Measurements from ENCODE around the gene GJA9. TPM values are rescaled to one million over a fixed set of nuclear protein-coding genes. Genes with fewer than 3 reads are reported as not detected.

GJA9 gene
- total and polyA plus RNA-seq, 2 of the 8 experiments (the other 6 are each of a cell fraction or from before 2014, with no cell fraction given), result not detected

DNA sequence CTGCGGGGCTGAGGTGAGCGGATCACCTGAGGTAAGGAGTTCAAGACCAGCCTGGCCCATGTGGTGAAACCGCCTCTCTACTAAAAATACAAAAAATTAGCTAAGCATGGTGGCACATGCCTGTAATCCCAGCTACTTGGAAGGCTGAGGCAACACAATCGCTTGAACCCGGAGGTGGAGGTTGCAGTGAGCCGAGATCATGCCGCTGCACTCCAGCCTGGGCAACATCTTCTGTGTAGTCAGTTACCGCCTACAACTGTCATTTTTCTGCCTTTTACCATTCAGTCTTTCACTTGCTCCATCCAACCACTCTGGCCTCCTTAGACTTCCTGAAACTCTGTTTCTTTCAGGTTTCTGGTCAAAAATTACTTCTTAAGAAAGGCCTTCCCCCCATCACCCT lies 10.4 kb downstream of the GJA9 start:
- H2AK5ac ChIP-seq (ENCODE audit: low read depth, low read length), result no peak overlapping the region
- no peak overlapping the region for H2BK15ac ChIP-seq (ENCODE audit: low read length)
- H3K23ac ChIP-seq (ENCODE audit: insufficient read length), result no peak overlapping the region
- H3K4ac ChIP-seq (replicated peaks; ENCODE audit: insufficient read length, low read depth, low read length), result no peak overlapping the region
- no peak overlapping the region for H3K18ac ChIP-seq (ENCODE audit: extremely low read depth, low read length)
- H2BK120ac ChIP-seq (replicated peaks; ENCODE audit: low read depth, low read length), result no peak overlapping the region
- H4K5ac ChIP-seq (ENCODE audit: insufficient read length, low read depth, low read length), result no peak overlapping the region
- H3K9ac ChIP-seq (replicated peaks in 1 of 4; ENCODE audit: extremely low read depth in 1 of 4, low read depth in 3 of 4, low read length in 3 of 4), result no peak overlapping the region
- no peak overlapping the region for H2AFZ ChIP-seq (ENCODE audit: low read length)
- no peak overlapping the region for H3K56ac ChIP-seq (replicated peaks; ENCODE audit: insufficient read length, low read depth, low read length)
- no peaks in the 10 kb centered on the region for H4K20me1 ChIP-seq (replicated peaks in 1 of 2; ENCODE audit: control insufficient read depth in 1 of 2, insufficient read depth in 2 of 2, low read length in 2 of 2)
- no peaks in the 10 kb centered on the region for H3K9me3 ChIP-seq (ENCODE audit: insufficient read depth in 2 of 2, low read depth in 1 of 2, low read length in 1 of 2)
- no peak overlapping the region for H3K4me3 ChIP-seq (ENCODE audit: extremely low read depth in 1 of 4, insufficient read depth in 2 of 4, low read depth in 3 of 4, low read length in 4 of 4)
- H3K79me1 ChIP-seq (ENCODE audit: low read depth, low read length), result peaks cover 4% of the 10 kb centered on the region; the same call in 1 of the 2 replicates
- no peak for DNase-seq (ENCODE audit: low read depth in 1 of 2, low spot score in 2 of 2)
- H3K79me2 ChIP-seq (ENCODE audit: control insufficient read depth in 1 of 2, insufficient read depth in 2 of 2, low read length in 2 of 2), result peaks cover 0 to 4% of the 10 kb centered on the region in 2 experiments; a peak in 3 of 4 replicates
- FAIRE-seq, result no peak
- no peak overlapping the region for H3K14ac ChIP-seq (ENCODE audit: insufficient read length)
- no peak overlapping the region for H3K27ac ChIP-seq (ENCODE audit: low read depth, low read length)
- H3K27me3 ChIP-seq (replicated peaks in 1 of 4; ENCODE audit: control insufficient read depth in 3 of 4, extremely low read depth in 1 of 4, insufficient read depth in 3 of 4, low read length in 3 of 4), result no peaks in the 10 kb centered on the region
- H3K36me3 ChIP-seq (ENCODE audit: control insufficient read depth in 2 of 4, insufficient read depth in 4 of 4, low read length in 3 of 4), result no peaks in the 10 kb centered on the region
- H2BK5ac ChIP-seq (ENCODE audit: low read depth, low read length), result no peak overlapping the region
- 95% methylated on average over 8 of the region's 8 CpGs; no CpG with 5 or more reads in 1 of the 2 experiments for WGBS, 2 experiments (ENCODE audit: extremely low coverage in 1 of 2, insufficient coverage in 1 of 2, insufficient read length in 1 of 2, insufficient replicate concordance in 2 of 2, low coverage in 1 of 2, low lambda C conversion rate in 2 of 2, missing lambda C conversion rate in 1 of 2)
- no peak overlapping the region for H4K8ac ChIP-seq (ENCODE audit: extremely low read depth, insufficient read depth, low read length)
- H2BK20ac ChIP-seq (ENCODE audit: low read length), result no peak overlapping the region
- no peak overlapping the region for H3K4me2 ChIP-seq (ENCODE audit: insufficient read depth in 1 of 2, low read depth in 2 of 2, low read length in 2 of 2)
- ChIA-PET POLR2A (ENCODE audit: partially characterized antibody) (interaction anchor here (1.1 to 1.4 kb wide), 2 partner anchors 121 to 136 kb away, joined by 3 to 4 read pairs; no protein-coding TSS in a partner anchor), CTCF (ENCODE audit: partially characterized antibody) (interaction anchor here (0.6 kb wide), 3 partner anchors 861 to 1252 kb away, joined by 3 to 5 read pairs (median 3); no protein-coding TSS in a partner anchor)
- no peak overlapping the region for H4K91ac ChIP-seq (replicated peaks; ENCODE audit: insufficient read length, low read length)
- H3K4me1 ChIP-seq (replicated peaks in 1 of 4; ENCODE audit: control insufficient read depth in 3 of 4, insufficient read depth in 4 of 4, low read length in 3 of 4), result peaks cover 0 to 3% (median under 1%) of the 10 kb centered on the region in 4 experiments; a peak in 3 of 7 replicates
- no peak overlapping the region for H2BK12ac ChIP-seq (ENCODE audit: low read depth, low read length)
- H3K23me2 ChIP-seq (ENCODE audit: low read depth, low read length), result peaks cover 6% of the 10 kb centered on the region; the same call in 1 of the 2 replicates
- TF ChIP-seq NRF1 (IDR thresholded peaks at IDR 0.05; ENCODE audit: low read depth, low read length) (no peak), RFX5 (IDR thresholded peaks at IDR 0.05; ENCODE audit: borderline replicate concordance, low read depth, low read length) (no peak), YY1 (IDR thresholded peaks at IDR 0.05; ENCODE audit: low read depth, low read length) (no peak), HDAC2 (IDR thresholded peaks at IDR 0.05; ENCODE audit: borderline replicate concordance in 1 of 2, low read depth in 2 of 2, low read length in 2 of 2) (no peak), CHD2 (IDR thresholded peaks at IDR 0.05; ENCODE audit: low read length) (no peak), ZNF274 (IDR thresholded peaks at IDR 0.05; ENCODE audit: borderline replicate concordance, extremely low read depth, low read length) (no peak), SP2 (IDR thresholded peaks at IDR 0.05; ENCODE audit: low read length) (no peak), SP4 (IDR thresholded peaks at IDR 0.05; ENCODE audit: low read length) (no peak), JUN (IDR thresholded peaks at IDR 0.05; ENCODE audit: low read depth, low read length) (no peak)
- TF ChIP-seq, protein P1, sequence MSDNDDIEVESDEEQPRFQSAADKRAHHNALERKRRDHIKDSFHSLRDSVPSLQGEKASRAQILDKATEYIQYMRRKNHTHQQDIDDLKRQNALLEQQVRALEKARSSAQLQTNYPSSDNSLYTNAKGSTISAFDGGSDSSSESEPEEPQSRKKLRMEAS (IDR thresholded peaks at IDR 0.05), result no peak
